Activated B cell treated with CpG ODN at 0.5 μM for 24 hours (primary cell): Measurements from ENCODE around the gene PROX1. TPM values are rescaled to one million over a fixed set of nuclear protein-coding genes. Genes with fewer than 3 reads are reported as not detected.

Experiments
- ATAC-seq: fragments of 200-7000 bp; cut with Tn5 transposase; one replicate; pipeline ENCODE4 v1.10.0; 2021; ENCODE audit warnings: low read depth, mild to moderate bottlenecking, moderate library complexity
- CTCF ChIA-PET: fragments of 350-600 bp; sonication (Branson Sonifier 250); formaldehyde crosslinking; loops from one replicate; lab custom pipeline; 2021; ENCODE audit warnings: antibody characterized with exemption; lab: Charles Lee
- POLR2A ChIA-PET: fragments of 350-600 bp; sonication (Branson Sonifier 250); formaldehyde crosslinking; loops from one replicate; lab custom pipeline; 2021; ENCODE audit warnings: antibody characterized with exemption; lab: Charles Lee
- DNase-seq: peaks from one replicate; pipeline ENCODE4 v3.0.0; 2022
- H3K27ac Mint-ChIP-seq: one replicate; pipeline ENCODE4 v1.8.0; 2020; ENCODE audit warnings: mixed read lengths
- H3K27me3 Mint-ChIP-seq: one replicate; pipeline ENCODE4 v1.8.0; 2021; ENCODE audit warnings: mixed read lengths
- H3K36me3 Mint-ChIP-seq: one replicate; pipeline ENCODE4 v1.8.0; 2021; ENCODE audit warnings: low read depth, mixed read lengths
- H3K4me1 Mint-ChIP-seq: one replicate; pipeline ENCODE4 v1.8.0; 2021; ENCODE audit warnings: mixed read lengths
- H3K4me3 Mint-ChIP-seq: one replicate; pipeline ENCODE4 v1.8.0; 2020; ENCODE audit warnings: mild to moderate bottlenecking, mixed read lengths
- H3K9me3 Mint-ChIP-seq: one replicate; pipeline ENCODE4 v1.8.0; 2020; ENCODE audit warnings: mixed read lengths
- intact Hi-C: fragments of 100-400 bp; cut with micrococcal nuclease; formaldehyde crosslinking; loops from one replicate; pipeline ENCODE4 v1.15.1; 2024
- total RNA-seq: library from RNA; stranded (reverse); gene quantifications from 2 replicates; pipeline ENCODE4 v1.2.3, GENCODE V29; 2022
- TF ChIP-seq, protein P1 (sequence below): fragments of 200-600 bp; IDR thresholded peaks from one replicate; pipeline ENCODE4 v1.8.0; 2022; ENCODE audit warnings: antibody characterized with exemption, mild to moderate bottlenecking

Gene PROX1
- total RNA-seq, 1 donor from 2014 or later = 1.00 TPM

DNA sequence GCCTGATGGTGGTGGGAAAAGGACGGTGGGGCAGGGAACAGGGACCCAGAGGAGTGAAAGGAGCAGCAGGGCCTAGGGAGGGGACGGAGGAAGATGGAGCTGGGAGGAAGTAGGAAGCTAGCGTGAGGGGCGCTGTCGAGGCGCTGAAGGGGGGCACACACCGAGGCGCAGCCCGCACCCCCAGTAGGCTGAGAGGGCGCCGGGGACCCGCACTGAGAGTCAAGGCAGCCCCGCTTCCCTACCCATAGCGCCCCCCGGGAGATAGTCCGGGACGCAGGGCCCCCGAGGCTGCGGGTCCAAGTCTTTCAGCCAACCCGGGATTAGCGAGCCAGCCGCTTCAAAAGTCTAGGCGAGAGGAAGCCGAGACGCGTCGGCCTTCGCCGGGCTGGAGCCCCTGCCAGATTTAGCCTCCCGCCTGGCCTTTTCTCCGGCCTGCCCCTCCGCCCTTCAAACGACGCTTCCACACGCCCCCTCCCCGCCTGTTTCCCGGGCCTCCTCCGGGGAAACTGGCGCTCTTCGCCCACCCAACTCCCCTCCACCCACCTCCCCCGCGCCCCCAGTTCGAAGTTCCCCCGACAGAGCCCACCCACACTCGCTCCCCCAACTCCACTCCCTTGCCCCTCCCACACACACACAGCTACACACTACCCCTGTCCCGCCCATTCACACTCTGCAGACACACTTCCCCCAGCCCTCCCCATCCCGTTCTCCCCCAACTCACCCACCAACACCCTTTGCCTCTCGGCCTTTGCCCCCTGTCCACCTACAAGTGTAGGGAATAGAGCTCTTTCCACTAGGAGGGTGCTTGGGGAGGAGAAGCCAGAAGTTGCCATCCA lies 7.8 kb upstream of the PROX1 start:
- H3K27me3 Mint-ChIP-seq = peaks cover 70% of the 10 kb centered on the region
- intact Hi-C loops = loop anchor here (10.0 kb wide), 1 partner anchor 345 kb away; no protein-coding TSS in a partner anchor
- TF ChIP-seq, protein P1, sequence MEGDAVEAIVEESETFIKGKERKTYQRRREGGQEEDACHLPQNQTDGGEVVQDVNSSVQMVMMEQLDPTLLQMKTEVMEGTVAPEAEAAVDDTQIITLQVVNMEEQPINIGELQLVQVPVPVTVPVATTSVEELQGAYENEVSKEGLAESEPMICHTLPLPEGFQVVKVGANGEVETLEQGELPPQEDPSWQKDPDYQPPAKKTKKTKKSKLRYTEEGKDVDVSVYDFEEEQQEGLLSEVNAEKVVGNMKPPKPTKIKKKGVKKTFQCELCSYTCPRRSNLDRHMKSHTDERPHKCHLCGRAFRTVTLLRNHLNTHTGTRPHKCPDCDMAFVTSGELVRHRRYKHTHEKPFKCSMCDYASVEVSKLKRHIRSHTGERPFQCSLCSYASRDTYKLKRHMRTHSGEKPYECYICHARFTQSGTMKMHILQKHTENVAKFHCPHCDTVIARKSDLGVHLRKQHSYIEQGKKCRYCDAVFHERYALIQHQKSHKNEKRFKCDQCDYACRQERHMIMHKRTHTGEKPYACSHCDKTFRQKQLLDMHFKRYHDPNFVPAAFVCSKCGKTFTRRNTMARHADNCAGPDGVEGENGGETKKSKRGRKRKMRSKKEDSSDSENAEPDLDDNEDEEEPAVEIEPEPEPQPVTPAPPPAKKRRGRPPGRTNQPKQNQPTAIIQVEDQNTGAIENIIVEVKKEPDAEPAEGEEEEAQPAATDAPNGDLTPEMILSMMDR = no peak
- H3K4me1 Mint-ChIP-seq = no peaks in the 10 kb centered on the region
- ATAC-seq = no peak
- H3K4me3 Mint-ChIP-seq = no peak overlapping the region
- no peaks in the 10 kb centered on the region for H3K36me3 Mint-ChIP-seq
- H3K9me3 Mint-ChIP-seq = no peaks in the 10 kb centered on the region
- H3K27ac Mint-ChIP-seq = no peak overlapping the region
- no peak for DNase-seq
- POLR2A ChIA-PET = no interaction called here
- CTCF ChIA-PET = no interaction called here

DNA sequence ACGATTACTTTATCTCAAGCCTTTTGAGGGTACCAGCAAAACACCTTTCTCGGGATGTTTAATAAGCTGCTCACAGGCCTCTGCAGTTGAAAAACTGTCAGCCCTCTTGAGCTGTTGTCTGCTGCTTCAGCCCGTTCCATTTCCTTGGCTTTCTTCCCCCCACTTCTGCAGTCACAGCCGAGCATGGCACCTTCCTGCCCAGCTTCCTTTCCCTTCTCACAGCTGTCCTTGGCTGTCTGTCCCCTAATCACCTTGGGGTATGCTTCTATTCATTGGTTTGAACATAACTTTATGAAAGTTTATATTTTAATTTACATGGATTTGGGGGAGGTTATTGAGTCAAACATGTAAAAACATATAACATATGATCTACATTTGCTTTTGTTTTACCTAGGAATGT lies 6.9 kb upstream of the PROX1 start:
- Mint-ChIP-seq H3K4me3 (no peak overlapping the region), H3K9me3 (no peaks in the 10 kb centered on the region), H3K27me3 (peaks cover 73% of the 10 kb centered on the region), H3K36me3 (no peaks in the 10 kb centered on the region), H3K4me1 (no peaks in the 10 kb centered on the region), H3K27ac (no peak overlapping the region)
- DNase-seq (no peak), ATAC-seq (no peak)
- intact Hi-C loops = loop anchor here (10.0 kb wide), 1 partner anchor 344 kb away; no protein-coding TSS in a partner anchor
- ChIA-PET POLR2A (no interaction called here), CTCF (no interaction called here)
- TF ChIP-seq, protein P1 = no peak

DNA sequence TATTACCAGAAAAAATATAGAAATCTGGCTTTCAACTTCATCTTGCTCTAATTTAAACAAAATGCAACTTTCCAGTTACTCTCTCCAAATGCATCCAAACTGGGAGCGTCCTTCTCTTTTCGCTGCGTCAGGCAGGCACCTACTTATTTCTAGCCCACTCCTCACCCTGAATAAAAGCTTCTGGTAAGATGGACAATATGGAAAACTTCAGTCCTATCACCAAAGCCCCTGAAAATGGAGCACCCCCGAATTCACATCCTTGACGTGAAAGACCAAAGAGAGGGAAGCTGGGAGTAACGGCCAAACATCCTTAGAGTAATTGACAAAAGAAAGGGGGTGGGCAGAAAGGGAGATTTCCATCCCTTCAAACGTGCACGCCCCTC lies 5.5 kb upstream of the PROX1 start:
- CTCF ChIA-PET = no interaction called here
- H3K27ac Mint-ChIP-seq = no peak overlapping the region
- no peak overlapping the region for H3K4me3 Mint-ChIP-seq

DNA sequence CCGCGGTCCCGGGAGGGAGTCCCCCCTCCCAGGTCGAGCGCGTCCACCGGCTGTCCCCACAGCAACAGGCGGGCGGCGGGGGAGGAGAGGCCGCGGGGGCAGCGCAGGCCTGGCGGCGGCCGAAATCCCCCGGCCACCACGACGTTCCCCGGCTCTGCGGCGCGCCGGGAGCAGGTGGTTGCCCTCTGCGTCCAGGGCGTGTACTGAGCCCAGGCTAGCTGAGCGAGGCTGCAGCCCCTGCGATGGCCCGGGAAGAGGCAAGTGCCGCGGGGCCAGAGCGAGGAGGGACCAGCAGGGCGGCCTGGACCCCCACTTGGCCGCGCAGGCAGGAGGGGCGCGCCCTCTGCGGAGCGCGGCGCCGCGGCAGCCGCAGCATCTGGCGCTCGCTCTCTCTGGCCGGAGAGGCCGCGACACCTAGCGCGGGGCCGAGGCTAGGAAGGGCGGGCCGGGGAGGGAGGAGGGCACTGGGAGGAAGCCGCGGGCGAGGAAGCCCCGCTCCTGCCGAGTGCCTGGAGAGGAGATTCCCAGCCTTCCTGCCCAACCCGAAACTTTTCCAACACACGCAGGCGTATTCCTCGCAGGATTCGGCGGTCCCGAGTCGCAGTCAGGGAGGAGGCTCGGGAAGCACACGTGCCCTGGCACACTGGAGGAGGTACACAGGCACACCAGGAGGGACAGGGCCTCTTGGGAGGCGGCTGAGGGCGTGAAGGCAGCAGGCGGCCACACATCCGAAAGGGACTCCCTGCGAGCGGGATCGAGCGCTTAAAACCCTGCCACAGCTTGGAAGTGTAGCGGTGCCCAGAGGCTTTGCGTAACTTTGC lies 4.9 kb upstream of the PROX1 start:
- ChIA-PET CTCF (no interaction called here), POLR2A (no interaction called here)
- DNase-seq (no peak), ATAC-seq (no peak)
- H3K4me3 Mint-ChIP-seq = no peak overlapping the region
- H3K36me3 Mint-ChIP-seq = no peaks in the 10 kb centered on the region
- TF ChIP-seq, protein P1 = no peak
- peaks cover 75% of the 10 kb centered on the region for H3K27me3 Mint-ChIP-seq
- intact Hi-C loops = loop anchor here (10.0 kb wide), 1 partner anchor 342 kb away; no protein-coding TSS in a partner anchor
- no peaks in the 10 kb centered on the region for H3K9me3 Mint-ChIP-seq
- no peak overlapping the region for H3K27ac Mint-ChIP-seq
- H3K4me1 Mint-ChIP-seq = peaks cover 6% of the 10 kb centered on the region

More for the DNA sequence above, 5.5 kb upstream of the PROX1 start:
- POLR2A ChIA-PET = no interaction called here
- Mint-ChIP-seq H3K9me3 (no peaks in the 10 kb centered on the region), H3K36me3 (no peaks in the 10 kb centered on the region), H3K4me1 (peaks cover 2% of the 10 kb centered on the region), H3K27me3 (peaks cover 74% of the 10 kb centered on the region)
- DNase-seq (no peak), ATAC-seq (no peak)
- TF ChIP-seq, protein P1 = no peak
- intact Hi-C loops = loop anchor here (10.0 kb wide), 1 partner anchor 343 kb away; no protein-coding TSS in a partner anchor
